Panc1 (cell line): ENCODE measurements around the gene ENPP1. TPM values are rescaled to one million over a fixed set of nuclear protein-coding genes. Genes with fewer than 3 reads are reported as not detected.

Source experiments
- ATAC-seq: fragments of 200-7000 bp; cut with Tn5 transposase; 2 replicates; pipeline ENCODE4 v1.9.1; 2020; ENCODE audit warnings: mild to moderate bottlenecking, moderate library complexity
- BruUV-seq: library from RNA; stranded (reverse); fragments of 400-500 nt; replicated peaks from 2 replicates; lab custom pipeline; 2021; lab: Mats Ljungman, UMichigan
- CTCF ChIA-PET: fragments of 300-600 bp; sonication (Branson Sonifier 250); formaldehyde crosslinking; loops from one replicate; lab custom pipeline; 2022; ENCODE audit warnings: antibody characterized with exemption; lab: Charles Lee
- POLR2A ChIA-PET: fragments of 300-600 bp; sonication (Branson Sonifier 250); formaldehyde crosslinking; loops from one replicate; lab custom pipeline; 2022; ENCODE audit warnings: antibody characterized with exemption; lab: Charles Lee
- DNase-seq: peaks from one replicate; pipeline ENCODE4 v3.0.0-alpha.2; 2010; ENCODE audit warnings: low read depth, low spot score
- H3K27ac ChIP-seq: 2 replicates; pipeline ENCODE4 v1.5.1; 2011; ENCODE audit warnings: mild to moderate bottlenecking, low read length, inconsistent platforms
- H3K27me3 ChIP-seq: fragments of 200-500 bp; sonication (Bioruptor generic); 2 replicates; pipeline ENCODE4 v1.6.0; 2014; ENCODE audit warnings: low read length, inconsistent platforms; ENCODE audit not compliant: control insufficient read depth, insufficient read depth
- H3K36me3 ChIP-seq: fragments of 200-500 bp; sonication (Bioruptor generic); 2 replicates; pipeline ENCODE4 v1.5.1; 2014; ENCODE audit warnings: inconsistent platforms, mild to moderate bottlenecking, low read length, moderate library complexity; ENCODE audit not compliant: control insufficient read depth, insufficient read depth
- H3K4me1 ChIP-seq: 2 replicates; pipeline ENCODE4 v1.5.1; 2011; ENCODE audit warnings: inconsistent platforms, mild to moderate bottlenecking, low read length, moderate library complexity; ENCODE audit not compliant: control insufficient read depth, insufficient read depth
- H3K4me3 ChIP-seq, 2 experiments: 2 replicates each; pipeline ENCODE4 v1.5.1; 2011 to 2012; ENCODE audit warnings: low read depth in 2 of 2, low read length in 2 of 2, mild to moderate bottlenecking in 2 of 2, inconsistent platforms in 1 of 2, moderate library complexity in 1 of 2
- H3K9me3 ChIP-seq: fragments of 200-500 bp; sonication (Bioruptor generic); 2 replicates; pipeline ENCODE4 v1.5.1; 2014; ENCODE audit warnings: low read depth, mild to moderate bottlenecking, inconsistent platforms, low read length, moderate library complexity; ENCODE audit not compliant: control insufficient read depth, insufficient read depth
- POLR2AphosphoS5 ChIP-seq: IDR thresholded peaks from 2 replicates; pipeline ENCODE4 v1.6.1; 2012; ENCODE audit warnings: mild to moderate bottlenecking, low read depth, low read length, moderate library complexity
- SIN3A ChIP-seq: IDR thresholded peaks from 2 replicates; pipeline ENCODE4 v1.6.1; 2012; ENCODE audit warnings: low read depth, mild to moderate bottlenecking, low read length, moderate library complexity, borderline replicate concordance; ENCODE audit not compliant: insufficient read depth
- TCF7L2 ChIP-seq: IDR thresholded peaks from 2 replicates; pipeline ENCODE4 v1.6.1; 2011; ENCODE audit warnings: mild to moderate bottlenecking, low read depth, low read length, inconsistent platforms
- in situ Hi-C: cut with HindIII; loops from 2 replicates; pipeline ENCODE4 v1.10.0; 2016; ENCODE audit warnings: low sequenced_read_pairs, low pct_unique_long_range_greater_than_20kb
- intact Hi-C: fragments of 100-400 bp; cut with micrococcal nuclease; formaldehyde crosslinking; loops from one replicate; pipeline ENCODE4 v1.10.0; 2022; ENCODE audit not compliant: unreplicated experiment
- total RNA-seq: library from RNA; stranded (reverse); gene quantifications from one replicate; pipeline ENCODE4 v1.2.1, GENCODE V29; 2021; ENCODE audit not compliant: unreplicated experiment
- TF ChIP-seq, protein P1 (sequence below): fragments of 450-650 bp; IDR thresholded peaks from 2 replicates; pipeline ENCODE4 v1.5.1; 2017; ENCODE audit warnings: mild to moderate bottlenecking
- TF ChIP-seq, protein P2 (sequence below), 2 experiments: IDR thresholded peaks; 2 replicates each; pipeline ENCODE4 v1.6.1; 2011 to 2012; ENCODE audit warnings: low read depth in 2 of 2, control low read depth in 1 of 2, low read length in 1 of 2, mild to moderate bottlenecking in 1 of 2, moderate library complexity in 1 of 2; ENCODE audit not compliant: insufficient read depth in 1 of 2

ENPP1 gene
- total RNA-seq, 1 experiment from 2014 or later: 6.8 TPM

DNA sequence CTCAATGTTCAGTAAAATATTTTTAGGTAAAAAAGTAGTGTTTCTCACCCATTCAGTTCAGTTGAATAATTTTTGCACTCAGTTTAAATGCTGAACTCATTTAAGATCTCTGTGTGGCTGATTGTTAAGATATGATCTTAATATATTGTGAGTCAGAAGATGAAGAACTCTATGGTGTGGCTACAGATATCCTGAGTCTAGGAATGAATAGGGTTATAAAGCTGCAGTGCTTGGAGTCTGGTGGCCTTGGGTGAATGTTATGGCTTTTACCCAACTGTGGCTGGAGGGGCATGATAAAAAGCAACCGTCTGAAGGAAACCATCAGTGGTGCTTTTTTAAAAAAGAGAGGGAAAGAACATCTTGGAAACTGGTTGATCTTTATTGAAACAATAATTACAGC lies 77.4 kb downstream of the ENPP1 start:
- POLR2A ChIA-PET: no interaction called here
- CTCF ChIA-PET: no interaction called here

DNA sequence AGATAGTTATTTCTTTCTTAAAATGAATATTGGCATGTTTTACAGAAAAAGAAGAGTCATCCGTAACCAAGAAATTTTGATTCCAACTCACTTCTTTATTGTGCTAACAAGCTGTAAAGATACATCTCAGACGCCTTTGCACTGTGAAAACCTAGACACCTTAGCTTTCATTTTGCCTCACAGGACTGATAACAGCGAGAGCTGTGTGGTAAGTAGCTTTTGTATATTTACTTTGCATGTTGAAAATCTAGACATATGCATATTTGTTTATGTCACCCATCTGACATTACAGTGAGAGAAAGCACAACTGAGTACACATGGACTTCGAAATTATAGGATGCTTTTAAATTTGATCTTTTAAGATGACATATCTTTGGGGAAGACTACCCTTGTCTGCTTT lies 78.7 kb downstream of the ENPP1 start:
- CTCF ChIA-PET: interaction anchor here (0.7 kb wide), 1 partner anchor 25 kb away, joined by 9 read pairs; no protein-coding TSS in a partner anchor
- BruUV-seq: no TSS peak
- TF ChIP-seq, protein P1, sequence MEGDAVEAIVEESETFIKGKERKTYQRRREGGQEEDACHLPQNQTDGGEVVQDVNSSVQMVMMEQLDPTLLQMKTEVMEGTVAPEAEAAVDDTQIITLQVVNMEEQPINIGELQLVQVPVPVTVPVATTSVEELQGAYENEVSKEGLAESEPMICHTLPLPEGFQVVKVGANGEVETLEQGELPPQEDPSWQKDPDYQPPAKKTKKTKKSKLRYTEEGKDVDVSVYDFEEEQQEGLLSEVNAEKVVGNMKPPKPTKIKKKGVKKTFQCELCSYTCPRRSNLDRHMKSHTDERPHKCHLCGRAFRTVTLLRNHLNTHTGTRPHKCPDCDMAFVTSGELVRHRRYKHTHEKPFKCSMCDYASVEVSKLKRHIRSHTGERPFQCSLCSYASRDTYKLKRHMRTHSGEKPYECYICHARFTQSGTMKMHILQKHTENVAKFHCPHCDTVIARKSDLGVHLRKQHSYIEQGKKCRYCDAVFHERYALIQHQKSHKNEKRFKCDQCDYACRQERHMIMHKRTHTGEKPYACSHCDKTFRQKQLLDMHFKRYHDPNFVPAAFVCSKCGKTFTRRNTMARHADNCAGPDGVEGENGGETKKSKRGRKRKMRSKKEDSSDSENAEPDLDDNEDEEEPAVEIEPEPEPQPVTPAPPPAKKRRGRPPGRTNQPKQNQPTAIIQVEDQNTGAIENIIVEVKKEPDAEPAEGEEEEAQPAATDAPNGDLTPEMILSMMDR: no peak
- TF ChIP-seq, protein P2, sequence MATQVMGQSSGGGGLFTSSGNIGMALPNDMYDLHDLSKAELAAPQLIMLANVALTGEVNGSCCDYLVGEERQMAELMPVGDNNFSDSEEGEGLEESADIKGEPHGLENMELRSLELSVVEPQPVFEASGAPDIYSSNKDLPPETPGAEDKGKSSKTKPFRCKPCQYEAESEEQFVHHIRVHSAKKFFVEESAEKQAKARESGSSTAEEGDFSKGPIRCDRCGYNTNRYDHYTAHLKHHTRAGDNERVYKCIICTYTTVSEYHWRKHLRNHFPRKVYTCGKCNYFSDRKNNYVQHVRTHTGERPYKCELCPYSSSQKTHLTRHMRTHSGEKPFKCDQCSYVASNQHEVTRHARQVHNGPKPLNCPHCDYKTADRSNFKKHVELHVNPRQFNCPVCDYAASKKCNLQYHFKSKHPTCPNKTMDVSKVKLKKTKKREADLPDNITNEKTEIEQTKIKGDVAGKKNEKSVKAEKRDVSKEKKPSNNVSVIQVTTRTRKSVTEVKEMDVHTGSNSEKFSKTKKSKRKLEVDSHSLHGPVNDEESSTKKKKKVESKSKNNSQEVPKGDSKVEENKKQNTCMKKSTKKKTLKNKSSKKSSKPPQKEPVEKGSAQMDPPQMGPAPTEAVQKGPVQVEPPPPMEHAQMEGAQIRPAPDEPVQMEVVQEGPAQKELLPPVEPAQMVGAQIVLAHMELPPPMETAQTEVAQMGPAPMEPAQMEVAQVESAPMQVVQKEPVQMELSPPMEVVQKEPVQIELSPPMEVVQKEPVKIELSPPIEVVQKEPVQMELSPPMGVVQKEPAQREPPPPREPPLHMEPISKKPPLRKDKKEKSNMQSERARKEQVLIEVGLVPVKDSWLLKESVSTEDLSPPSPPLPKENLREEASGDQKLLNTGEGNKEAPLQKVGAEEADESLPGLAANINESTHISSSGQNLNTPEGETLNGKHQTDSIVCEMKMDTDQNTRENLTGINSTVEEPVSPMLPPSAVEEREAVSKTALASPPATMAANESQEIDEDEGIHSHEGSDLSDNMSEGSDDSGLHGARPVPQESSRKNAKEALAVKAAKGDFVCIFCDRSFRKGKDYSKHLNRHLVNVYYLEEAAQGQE (IDR thresholded peaks at IDR 0.05; ENCODE audit: insufficient read depth in 1 of 2, low read depth in 2 of 2, low read length in 1 of 2): no peak
- TF ChIP-seq SIN3A: no peak
- TF ChIP-seq POLR2AphosphoS5: no peak
- no peak for TF ChIP-seq TCF7L2
- intact Hi-C loops: no loop called here
- Histone ChIP-seq H3K36me3 (no peaks in the 10 kb centered on the region), H3K4me1 (no peaks in the 10 kb centered on the region), H3K9me3 (no peaks in the 10 kb centered on the region), H3K27ac (no peak overlapping the region), H3K27me3 (no peaks in the 10 kb centered on the region), H3K4me3 (no peak overlapping the region)
- no peak for DNase-seq
- in situ Hi-C loops: no loop called here
- POLR2A ChIA-PET: interaction anchor here (0.7 kb wide), 1 partner anchor 315 kb away, joined by 9 read pairs; no protein-coding TSS in a partner anchor
- no peak for ATAC-seq

More for the DNA sequence above, 77.4 kb downstream of the ENPP1 start:
- H3K9me3 ChIP-seq: no peaks in the 10 kb centered on the region
- no peaks in the 10 kb centered on the region for H3K4me1 ChIP-seq
- no peaks in the 10 kb centered on the region for H3K27me3 ChIP-seq
- H3K27ac ChIP-seq: no peak overlapping the region
- H3K36me3 ChIP-seq: no peaks in the 10 kb centered on the region
- in situ Hi-C loops: no loop called here
- TF ChIP-seq POLR2AphosphoS5: no peak
- TF ChIP-seq SIN3A: no peak
- no peak for TF ChIP-seq TCF7L2
- TF ChIP-seq, protein P2 (IDR thresholded peaks at IDR 0.05; ENCODE audit: insufficient read depth in 1 of 2, low read depth in 2 of 2, low read length in 1 of 2): no peak
- TF ChIP-seq, protein P1: no peak
- intact Hi-C loops: no loop called here
- DNase-seq: no peak
- no peak for ATAC-seq
- no peak overlapping the region for H3K4me3 ChIP-seq
- BruUV-seq: no TSS peak
